Mononuclear cell (primary cell): Measurements from ENCODE around the gene NSG1. TPM values are rescaled to one million over a fixed set of nuclear protein-coding genes. Genes with fewer than 3 reads are reported as not detected.

Source experiments
- H3K27me3 ChIP-seq: 2 replicates; pipeline ENCODE4 v1.6.0; 2011; ENCODE audit warnings: low read length, control low read depth; ENCODE audit not compliant: insufficient read depth
- H3K4me1 ChIP-seq: 2 replicates; pipeline ENCODE4 v1.5.1; 2011; ENCODE audit warnings: mild to moderate bottlenecking, low read length, control low read depth; ENCODE audit not compliant: insufficient read depth
- H3K4me3 ChIP-seq: 2 replicates; pipeline ENCODE4 v1.5.1; 2011; ENCODE audit warnings: mild to moderate bottlenecking, low read length, moderate library complexity
- H3K9me3 ChIP-seq: 2 replicates; pipeline ENCODE4 v1.5.1; 2011; ENCODE audit warnings: low read depth, mild to moderate bottlenecking, control low read depth, low read length
- total RNA-seq: library from RNA; depleted of rRNA; stranded (reverse); fragments of >200 nt; gene quantifications from one replicate; pipeline ENCODE4 v1.2.3, GENCODE V29; 2012

Gene NSG1
- total RNA-seq, 1 donor = 3.7 TPM

- no peaks in the 10 kb centered on the region for H3K27me3 ChIP-seq
- no peaks in the 10 kb centered on the region for H3K4me1 ChIP-seq
- no peaks in the 10 kb centered on the region for H3K9me3 ChIP-seq
- H3K4me3 ChIP-seq = no peak overlapping the region
Measured at GRCh38 chr4:4401036-4401435, 14.1 kb downstream of the NSG1 start.

- Histone ChIP-seq H3K9me3 (no peaks in the 10 kb centered on the region), H3K4me3 (no peak overlapping the region), H3K4me1 (no peaks in the 10 kb centered on the region), H3K27me3 (no peaks in the 10 kb centered on the region)
Measured at GRCh38 chr4:4402966-4403365, 16.1 kb downstream of the NSG1 start.

GRCh38 chr4:4405358-4405962 lies 18.6 kb downstream of the NSG1 start:
- Histone ChIP-seq H3K27me3 (no peaks in the 10 kb centered on the region), H3K4me3 (no peak overlapping the region), H3K4me1 (no peaks in the 10 kb centered on the region), H3K9me3 (no peaks in the 10 kb centered on the region)

GRCh38 chr4:4406455-4407298 lies 19.8 kb downstream of the NSG1 start:
- Histone ChIP-seq H3K4me1 (no peaks in the 10 kb centered on the region), H3K27me3 (no peaks in the 10 kb centered on the region), H3K9me3 (no peaks in the 10 kb centered on the region), H3K4me3 (no peak overlapping the region)

GRCh38 chr4:4407299-4408131 lies 20.6 kb downstream of the NSG1 start:
- H3K27me3 ChIP-seq = no peaks in the 10 kb centered on the region
- no peaks in the 10 kb centered on the region for H3K4me1 ChIP-seq
- no peaks in the 10 kb centered on the region for H3K9me3 ChIP-seq
- H3K4me3 ChIP-seq = no peak overlapping the region

- Histone ChIP-seq H3K4me1 (no peaks in the 10 kb centered on the region), H3K9me3 (no peaks in the 10 kb centered on the region), H3K27me3 (no peaks in the 10 kb centered on the region), H3K4me3 (no peak overlapping the region)
Measured at GRCh38 chr4:4408132-4408523, 21.2 kb downstream of the NSG1 start.

- no peaks in the 10 kb centered on the region for H3K4me1 ChIP-seq
- no peaks in the 10 kb centered on the region for H3K9me3 ChIP-seq
Measured at GRCh38 chr4:4408576-4409335, 21.9 kb downstream of the NSG1 start.

GRCh38 chr4:4409416-4410115 lies 22.7 kb downstream of the NSG1 start:
- H3K9me3 ChIP-seq = no peaks in the 10 kb centered on the region
- no peaks in the 10 kb centered on the region for H3K4me1 ChIP-seq
- no peak overlapping the region for H3K4me3 ChIP-seq

More at GRCh38 chr4:4408576-4409335, 21.9 kb downstream of the NSG1 start:
- Histone ChIP-seq H3K4me3 (no peak overlapping the region), H3K27me3 (no peaks in the 10 kb centered on the region)

GRCh38 chr4:4410271-4410670 lies 23.4 kb downstream of the NSG1 start:
- Histone ChIP-seq H3K4me3 (no peak overlapping the region), H3K4me1 (no peaks in the 10 kb centered on the region), H3K27me3 (no peaks in the 10 kb centered on the region), H3K9me3 (no peaks in the 10 kb centered on the region)

More at GRCh38 chr4:4409416-4410115, 22.7 kb downstream of the NSG1 start:
- H3K27me3 ChIP-seq = no peaks in the 10 kb centered on the region

- Histone ChIP-seq H3K4me1 (no peaks in the 10 kb centered on the region), H3K4me3 (no peak overlapping the region), H3K9me3 (no peaks in the 10 kb centered on the region), H3K27me3 (no peaks in the 10 kb centered on the region)
Measured at GRCh38 chr4:4411906-4412305, 25.0 kb downstream of the NSG1 start.

GRCh38 chr4:4412641-4413372 lies 25.9 kb downstream of the NSG1 start:
- no peaks in the 10 kb centered on the region for H3K4me1 ChIP-seq
- H3K4me3 ChIP-seq = no peak overlapping the region
- H3K9me3 ChIP-seq = no peaks in the 10 kb centered on the region
- no peaks in the 10 kb centered on the region for H3K27me3 ChIP-seq

- no peaks in the 10 kb centered on the region for H3K27me3 ChIP-seq
- H3K4me1 ChIP-seq = no peaks in the 10 kb centered on the region
- H3K9me3 ChIP-seq = no peaks in the 10 kb centered on the region
- H3K4me3 ChIP-seq = no peak overlapping the region
Measured at GRCh38 chr4:4413373-4413725, 26.4 kb downstream of the NSG1 start.

GRCh38 chr4:4413806-4414205 lies 26.9 kb downstream of the NSG1 start:
- Histone ChIP-seq H3K9me3 (no peaks in the 10 kb centered on the region), H3K27me3 (no peaks in the 10 kb centered on the region), H3K4me1 (no peaks in the 10 kb centered on the region), H3K4me3 (no peak overlapping the region)
